CD4-positive, alpha-beta T cell treated with Interleukin-4 for 1 hour (primary cell): ENCODE data around the gene FABP3.
A peak's percentile ranks its signal among the peaks of the same experiment; 100 is the strongest.

ENCODE experiments used
- DNase-seq, 2 donors: peaks; one replicate each; pipeline ENCODE4 v3.0.0-alpha.2; 2020 to 2022

The FABP3 gene

DNA sequence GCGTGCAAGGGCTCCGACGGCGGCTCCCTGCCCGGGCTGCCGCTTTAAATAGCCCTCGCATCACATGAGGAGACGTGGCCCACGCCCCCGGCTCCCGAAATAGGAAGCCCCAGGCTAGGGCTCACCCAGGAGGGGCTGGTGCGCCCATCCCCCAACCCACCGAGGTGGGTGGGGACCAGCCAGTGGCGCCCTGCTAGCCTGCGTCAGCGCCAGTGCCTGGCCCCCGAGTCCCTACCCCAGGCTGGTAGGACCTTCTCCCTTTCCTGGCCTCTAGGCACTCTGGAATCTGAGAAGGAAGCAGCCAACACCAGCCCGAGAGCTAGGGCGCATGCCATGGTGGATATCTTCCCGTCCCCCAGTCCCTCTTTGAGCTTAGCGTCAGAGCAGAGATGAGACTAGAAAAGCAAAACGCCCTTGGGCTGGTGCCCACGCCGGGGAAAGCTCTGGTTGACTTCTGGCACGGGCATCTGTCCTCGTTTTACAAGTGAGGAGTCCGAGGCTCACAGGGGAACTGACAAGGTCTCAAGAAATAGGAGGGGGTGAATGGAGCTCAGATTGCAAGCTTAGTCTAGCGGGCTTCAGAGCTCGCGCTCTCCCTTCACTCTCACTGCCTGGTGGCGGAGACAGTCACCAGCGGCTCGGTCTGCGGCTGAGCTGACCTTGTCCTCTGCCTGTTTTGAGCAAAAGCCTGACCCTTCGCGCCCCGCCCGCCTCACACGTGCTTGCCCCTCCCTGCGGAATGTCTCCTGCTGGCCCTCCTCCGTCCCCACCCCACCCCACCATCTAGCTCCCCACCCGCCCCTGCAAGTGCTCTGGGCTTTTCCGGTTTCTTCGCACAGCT, at the start of gene FABP3:
FABP3 (minus strand) TSS at position 21 of the 841 bp plus-strand sequence. CDS start 62 bp downstream, outside the sequence.
- DNase-seq, result no peak

DNA sequence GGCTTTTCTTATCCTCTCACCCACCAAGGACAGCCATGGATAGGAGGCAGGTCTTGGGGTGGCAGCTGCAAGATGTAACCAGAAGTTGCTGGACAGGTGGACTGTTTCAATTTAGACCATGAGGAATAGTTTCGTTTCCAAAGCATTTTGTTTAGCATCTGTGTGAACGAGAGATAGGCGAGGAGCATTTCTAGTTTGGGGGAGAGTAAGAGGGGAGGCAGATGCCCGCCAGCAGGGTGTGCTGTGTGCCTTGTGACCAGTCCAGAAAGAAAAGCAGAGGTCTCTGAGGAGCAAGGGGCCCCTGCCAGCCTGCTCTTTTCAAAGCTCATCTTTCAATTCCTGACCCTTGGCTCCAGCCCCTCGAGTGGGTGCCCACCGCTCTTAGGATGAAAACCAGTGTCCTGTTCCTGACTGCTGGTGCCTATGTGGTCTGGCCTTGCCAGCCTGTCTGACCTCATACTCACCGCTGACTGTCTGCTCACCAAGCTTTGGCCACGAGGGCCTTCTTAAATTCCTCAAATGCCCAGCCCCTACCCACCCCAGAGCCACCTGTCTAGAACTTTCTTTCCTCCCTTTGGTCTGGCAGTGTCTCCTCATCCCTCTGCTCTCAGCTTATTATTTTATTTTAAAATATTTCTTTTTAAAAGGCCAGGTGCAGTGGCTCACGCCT, 48.6 kb upstream of the FABP3 start:
- DNase-seq, result no peak

DNA sequence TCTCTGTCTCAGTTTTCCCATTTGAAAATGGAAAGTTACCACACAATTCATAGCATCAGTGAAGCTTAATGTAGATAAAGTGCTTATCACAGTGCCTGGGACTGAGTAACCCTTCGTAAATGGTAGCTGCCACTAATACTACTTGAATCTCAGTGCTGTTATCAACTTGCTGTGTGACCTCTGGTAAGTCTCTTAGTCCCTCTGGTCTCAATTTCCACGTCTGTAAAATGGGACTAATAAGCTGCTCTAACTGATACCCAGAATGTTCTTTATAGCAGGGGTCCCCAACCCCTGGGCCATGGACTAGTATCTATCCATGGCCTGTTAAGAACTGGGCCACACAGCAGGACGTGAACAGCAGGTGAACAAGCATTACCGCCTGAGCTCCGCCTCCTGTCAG, 47.8 kb upstream of the FABP3 start:
- no peak for DNase-seq

DNA sequence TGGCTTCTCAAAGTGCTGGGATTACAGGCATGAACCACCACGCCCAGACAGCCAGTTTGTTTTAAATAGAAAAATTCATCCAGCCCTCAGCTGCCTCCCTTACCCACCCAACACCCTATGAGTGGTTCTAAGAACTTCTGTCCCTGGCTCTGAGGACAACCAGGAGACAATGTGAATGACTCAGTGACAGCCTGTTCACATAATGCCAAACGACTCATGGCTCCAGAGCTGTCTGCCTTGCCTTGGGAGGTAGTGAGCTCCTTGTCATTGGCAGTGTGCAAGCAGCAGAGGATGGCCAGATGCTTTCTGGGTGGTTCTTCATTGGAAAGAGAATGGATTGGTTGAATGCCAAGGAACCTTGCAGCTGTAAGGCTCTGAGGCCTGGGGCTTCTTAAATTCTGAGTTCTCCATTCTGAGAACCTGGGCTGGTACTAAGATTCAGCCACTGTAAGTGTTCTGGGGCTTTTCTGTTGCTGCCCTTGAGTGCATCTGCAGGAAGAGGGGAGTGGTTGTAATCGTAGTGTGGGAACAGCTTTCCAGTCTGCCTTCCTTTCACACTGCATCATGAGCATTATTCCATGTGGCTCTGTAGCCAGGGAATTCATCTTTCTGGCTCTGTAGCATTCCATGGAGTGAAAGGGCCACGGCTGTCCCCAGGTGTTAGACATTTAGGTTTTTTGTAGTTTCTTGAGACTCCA, 45.9 kb upstream of the FABP3 start:
- no peak for DNase-seq

DNA sequence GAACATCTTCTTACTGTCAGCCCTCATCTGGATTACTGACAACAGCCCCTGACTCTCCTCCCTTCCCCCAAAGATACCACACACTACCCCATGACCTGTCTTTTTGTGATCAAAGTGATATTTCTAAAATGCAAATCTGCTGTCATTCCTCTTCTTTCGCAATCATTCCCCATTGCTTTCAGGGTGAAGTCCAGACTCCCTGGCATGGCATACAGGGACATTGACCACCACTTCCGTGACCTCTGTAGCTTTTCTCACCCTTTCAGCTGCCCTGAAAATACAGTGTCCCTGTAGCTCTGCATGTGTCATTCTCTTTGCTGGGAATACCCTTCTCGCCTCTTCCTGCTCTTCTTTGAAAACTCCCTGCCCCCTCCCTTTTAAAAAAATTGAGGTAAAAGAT, 44.3 kb upstream of the FABP3 start:
- no peak for DNase-seq

DNA sequence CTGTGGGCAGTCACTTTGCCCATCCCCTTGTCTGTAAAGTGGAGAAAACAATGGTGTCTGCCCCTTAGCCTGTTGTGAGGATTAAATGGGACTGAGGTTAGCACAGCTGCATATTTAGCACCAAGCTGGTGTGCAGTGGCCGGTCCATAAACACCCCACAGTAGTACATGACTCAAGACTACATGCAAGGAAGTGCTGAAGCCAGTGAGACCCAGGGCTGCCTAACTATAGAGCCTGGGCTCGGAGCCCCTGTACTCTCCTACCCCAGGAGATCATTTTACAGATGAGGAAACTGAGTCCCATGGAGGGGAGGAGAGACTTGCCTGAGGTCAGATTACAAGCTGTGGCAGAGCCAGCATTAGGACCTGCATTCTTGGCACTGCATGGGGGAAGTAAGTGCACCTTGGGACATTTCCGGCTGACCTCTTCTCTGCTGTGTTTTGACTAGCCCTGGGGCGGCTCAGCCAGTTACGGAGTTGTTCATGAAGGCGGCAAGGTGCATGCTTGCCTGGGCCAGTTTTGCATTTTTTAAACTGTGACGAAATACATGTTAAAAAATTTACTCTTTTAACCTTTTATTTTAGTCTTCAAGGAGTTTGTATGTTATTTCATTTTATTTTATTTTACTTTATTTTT, 43.3 kb upstream of the FABP3 start:
- DNase-seq, result no peak

DNA sequence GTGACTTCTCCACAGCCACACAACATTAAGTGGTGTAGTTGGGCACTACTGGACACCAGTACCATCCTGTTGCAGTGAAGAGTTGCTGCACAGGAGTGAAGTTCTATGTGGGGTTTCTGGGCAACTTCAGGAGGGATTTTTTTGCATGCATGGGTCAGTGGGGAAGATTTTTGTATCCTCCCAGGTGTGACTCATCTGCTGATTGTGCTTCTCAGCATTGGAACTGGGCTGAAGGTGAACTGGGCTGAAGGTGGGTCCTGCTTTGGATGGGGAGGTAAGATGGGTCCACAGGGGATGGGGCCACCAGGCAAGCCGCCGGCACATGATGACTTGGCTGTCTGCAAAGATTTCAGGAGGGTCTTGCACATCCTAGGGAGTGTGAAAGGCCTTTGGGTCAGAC, 42.8 kb upstream of the FABP3 start:
- DNase-seq, result no peak

DNA sequence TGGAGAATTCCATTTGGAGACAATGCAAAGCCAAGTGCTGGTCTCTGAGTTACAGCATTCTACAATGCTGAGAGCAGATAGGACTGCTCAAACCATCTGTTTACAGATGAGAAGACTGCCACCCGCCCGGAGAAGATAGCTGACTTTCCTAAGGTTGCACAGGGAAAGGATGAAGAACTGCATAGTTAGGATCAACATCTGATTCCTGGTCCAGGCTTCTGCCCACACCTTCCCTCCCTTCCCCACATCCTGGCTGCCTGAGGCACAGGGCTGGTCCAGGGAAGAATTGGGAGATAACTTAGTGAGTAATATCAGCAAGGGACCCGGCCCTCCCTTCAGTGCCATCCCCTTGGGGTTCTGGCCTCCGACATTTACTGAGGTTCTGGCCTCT, 42.1 kb upstream of the FABP3 start:
- DNase-seq, result no peak

DNA sequence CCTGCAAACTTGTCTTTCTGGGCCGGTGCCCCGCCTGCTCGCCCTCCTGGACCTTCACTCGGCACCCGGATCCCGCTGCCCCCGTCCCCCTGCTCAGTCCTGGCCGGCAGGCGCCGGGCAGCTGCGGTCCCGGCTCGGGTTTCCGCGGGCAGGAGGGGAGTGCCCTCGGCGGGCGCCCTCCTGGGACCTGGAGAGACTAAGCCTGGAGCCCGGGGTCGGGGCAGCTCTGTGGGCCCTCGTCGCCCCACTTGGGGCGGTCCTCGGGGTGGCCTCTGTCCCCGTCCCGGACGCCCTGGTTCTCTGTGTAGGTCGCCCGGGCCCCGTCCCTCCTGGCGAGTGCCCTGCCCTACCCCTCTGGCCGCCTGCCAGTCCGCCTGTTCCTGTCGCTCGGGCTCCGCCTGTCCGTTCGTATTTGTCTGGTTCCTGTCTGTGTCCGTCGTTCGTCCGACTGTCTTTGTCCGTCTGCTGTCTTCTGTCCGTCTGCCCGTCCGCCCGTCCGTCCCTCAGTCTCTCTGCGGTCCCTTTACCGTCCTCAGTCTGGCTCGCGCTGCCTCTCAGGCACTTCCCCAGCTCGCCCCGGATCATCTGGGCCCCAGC, 40.6 kb upstream of the FABP3 start:
- peak in 1 of 2 donors; percentile 27 for DNase-seq

DNA sequence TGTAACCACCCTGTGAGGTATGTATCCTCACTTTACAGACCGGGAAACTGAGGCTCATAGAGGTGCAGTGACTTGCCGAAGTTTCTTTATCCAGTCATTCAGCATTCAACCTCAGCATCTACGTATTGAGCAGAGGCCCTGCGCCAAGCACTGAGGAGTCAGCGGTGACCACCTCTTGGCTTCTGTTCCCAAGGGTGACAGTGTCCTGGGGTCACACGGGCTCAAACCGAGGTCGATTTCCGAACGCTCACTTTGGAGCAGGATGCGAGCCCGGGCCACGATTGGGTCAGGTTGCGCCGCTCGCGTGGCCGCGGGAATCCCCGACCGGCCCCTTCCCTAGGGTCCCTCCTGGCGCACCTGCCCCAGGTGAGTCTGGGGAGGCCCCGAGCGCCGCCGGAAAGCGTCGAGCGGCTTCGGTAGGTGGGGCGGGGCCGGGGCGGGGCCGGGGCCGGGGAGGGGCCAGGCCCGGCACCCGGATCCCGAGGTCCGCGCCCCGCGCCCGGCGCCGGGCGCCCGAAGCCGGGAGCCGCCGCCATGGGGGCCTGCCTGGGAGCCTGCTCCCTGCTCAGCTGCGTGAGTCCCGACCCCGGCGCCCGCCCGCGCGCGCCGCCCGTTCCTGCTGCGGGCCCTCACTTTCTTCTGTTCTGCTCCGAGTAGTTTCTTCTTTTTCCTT, 40.0 kb upstream of the FABP3 start, which contains the start of gene SERINC2:
SERINC2 (plus strand) TSS at position 482 of the 673 bp plus-strand sequence; CDS start at position 535, 53 bp downstream.
- DNase-seq, result no peak

DNA sequence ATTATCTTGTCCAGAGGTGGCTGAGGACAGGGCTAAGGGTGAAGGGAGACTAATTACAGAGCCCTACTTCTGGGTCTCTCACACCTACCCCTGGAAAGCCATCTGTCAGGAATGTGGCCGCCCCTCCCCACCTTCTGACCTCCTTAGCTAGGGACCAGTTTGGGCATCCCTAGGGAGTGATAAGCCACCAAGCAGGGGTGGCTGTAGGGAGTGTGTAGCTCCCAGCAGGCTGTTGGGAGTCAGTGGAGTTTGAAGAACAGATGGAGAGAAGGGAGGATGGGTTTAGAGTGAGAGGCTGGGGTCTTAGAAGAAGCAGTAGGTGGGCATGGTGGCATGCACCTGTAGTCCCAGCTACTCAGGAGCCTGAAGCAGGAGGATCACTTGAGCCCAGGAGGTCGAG, 39.3 kb upstream of the FABP3 start:
- no peak for DNase-seq

DNA sequence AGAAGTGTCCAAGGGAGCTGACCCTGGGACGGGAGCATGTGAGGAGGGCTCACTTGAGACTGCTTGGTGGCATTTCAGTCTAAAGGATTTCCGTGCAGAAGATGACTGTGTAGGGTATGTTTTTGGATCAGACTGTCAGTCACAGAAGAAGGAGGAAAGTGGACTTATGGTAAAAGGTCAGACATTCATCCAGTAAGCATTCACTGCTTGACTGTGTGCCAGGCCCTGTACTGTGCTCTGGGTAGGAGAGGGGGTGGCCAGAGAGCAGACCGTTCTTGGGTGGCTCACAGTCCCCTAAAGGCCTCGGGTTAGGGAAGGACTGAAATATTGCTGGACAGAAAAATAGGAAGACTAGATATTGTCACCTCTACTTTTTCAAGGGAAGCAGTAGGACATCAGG, 38.0 kb upstream of the FABP3 start:
- DNase-seq, result no peak

DNA sequence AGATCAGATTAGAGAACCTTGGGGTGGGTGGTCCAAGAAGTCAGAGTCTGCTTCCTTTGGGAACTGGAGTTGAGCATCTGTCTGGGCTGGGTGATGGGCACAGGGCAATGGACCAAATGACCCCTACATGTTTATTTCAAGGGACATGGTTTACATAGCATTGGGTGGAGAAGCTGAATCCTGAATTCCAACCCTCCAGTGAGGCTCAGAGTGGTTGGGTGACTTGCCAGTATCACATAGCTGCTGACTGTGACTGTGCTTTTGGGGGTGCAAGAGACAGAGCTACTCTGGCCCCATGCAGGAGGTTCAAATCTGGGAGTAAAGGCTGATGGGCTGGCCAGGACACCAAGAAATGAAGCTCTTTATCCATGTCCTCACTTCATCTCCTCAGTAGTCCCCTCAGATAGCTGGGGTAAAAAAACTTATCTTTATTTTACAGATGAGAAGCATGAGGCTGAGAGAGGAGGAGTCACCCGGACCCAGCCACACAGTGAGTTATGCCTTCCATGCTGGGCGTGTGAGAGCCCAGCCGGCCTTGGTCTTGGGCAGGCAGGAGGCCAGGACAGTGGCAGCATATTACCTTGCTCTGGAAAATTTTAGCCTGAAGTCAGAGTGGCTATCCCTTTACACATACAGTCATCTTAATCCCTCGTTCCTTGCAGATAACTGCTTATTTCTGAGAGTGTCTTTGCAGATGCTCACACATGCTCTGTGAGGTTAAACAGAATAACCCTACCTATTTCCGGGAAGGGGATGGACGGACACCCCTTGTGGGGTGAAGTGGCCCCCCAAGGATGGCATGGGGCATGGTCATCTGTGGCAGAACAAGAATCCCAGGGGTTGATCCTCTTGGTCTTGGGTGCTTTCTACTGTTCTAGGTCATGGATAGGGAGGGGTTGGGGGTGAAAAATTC, 37.3 kb upstream of the FABP3 start:
- DNase-seq, result no peak

DNA sequence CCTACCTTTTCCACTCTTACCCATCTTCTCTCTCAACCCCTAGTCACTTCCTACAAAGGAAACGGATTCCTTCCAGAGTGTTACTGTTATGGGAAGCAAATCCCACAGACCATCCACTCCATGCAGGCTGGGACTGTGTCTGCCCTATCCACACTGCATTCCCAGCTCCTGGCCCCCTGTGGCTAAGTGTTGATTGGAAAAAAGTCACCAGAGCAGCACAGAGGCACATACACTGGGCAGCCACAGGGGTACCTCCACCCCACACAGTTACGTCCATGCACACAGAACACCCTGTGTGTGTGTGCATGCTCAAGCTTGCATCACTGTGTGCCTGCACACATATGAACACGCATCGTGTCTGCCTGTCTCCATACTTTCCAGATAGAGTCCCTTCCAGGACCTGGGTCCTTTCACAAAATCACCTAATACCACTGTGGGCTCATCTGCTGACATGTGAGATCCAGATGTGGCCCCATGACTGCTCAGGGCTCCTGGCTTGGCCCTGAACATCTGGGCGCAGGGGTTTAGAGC, 36.0 kb upstream of the FABP3 start:
- DNase-seq, result no peak

DNA sequence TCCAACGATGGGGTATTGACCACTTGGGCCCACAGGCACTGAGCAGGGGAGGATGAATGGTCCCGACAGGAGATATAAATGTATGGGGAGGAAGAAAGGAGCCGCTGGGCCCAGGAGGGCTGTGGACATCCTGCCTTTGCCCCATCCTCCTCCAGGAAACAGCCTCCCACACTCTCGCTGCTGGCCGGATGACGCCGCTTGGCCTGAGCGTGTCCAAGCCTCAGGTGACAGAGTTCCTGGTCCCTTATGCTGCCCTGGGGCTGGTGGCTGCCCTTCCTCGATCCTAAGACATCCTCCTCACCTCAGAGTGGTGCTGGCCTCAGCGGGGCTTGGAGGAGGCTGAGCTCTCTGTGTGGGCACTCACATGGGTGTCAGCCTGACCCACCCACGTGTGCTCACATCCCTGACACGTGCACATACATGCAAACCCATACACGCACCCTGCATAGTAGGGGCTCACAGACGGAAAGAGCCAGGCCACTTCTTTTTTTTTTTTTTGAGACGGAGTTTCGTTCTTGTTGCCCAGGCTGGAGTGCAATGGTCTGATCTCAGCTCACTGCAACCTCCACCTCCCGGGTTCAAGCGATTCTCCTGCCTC, 34.3 kb upstream of the FABP3 start:
- DNase-seq, result no peak

DNA sequence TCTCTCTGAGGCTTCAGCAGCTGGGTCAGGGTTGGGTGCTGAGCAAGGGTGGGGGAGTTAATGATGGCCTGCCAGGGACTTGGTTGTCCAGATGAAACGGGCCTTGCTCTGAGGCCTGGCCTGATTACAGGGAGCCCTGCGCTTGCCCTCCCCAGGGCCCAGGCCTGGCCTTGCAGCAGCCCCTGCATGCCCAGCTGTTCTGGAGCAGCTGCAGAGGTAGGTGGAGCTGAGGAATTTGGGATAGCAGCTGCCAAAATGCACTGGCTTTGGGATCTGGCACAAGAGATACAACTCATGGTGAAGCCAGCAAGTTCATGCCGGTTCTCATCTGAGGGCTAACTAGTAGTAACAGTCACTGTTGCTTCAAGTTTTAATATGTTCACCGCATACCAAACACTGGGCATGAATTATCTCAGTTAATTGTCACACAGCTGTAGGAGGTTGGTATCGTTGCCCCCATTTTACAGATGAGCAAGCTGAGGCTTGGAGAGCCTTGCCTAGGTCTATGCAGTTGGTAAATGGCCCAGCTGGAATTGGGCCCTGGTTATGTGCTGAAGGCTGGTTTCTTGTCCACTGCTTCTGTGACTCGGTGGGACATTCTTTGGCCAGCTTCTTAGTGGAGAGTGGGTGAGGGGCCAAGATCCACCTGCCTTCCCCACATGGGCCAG, 32.8 kb upstream of the FABP3 start:
- DNase-seq, result no peak

DNA sequence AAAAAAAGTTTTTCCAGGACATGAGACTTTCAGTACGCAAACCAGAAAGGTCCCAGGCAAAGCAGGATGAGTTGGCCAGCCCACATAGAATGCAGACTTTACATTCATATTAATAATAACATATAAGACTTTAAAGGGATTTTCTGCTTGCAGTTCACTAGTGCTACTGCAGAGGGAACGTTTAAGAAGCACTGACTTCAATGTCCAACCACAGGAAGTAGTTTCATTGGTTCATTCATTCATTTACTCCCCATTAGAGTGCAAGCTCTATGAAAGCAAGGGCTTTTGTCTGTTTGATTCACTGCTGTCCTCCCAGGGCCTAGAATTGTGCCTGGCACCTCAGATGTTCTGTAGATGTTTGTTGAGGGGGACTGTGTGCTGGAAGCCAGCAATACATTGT, 28.4 kb upstream of the FABP3 start:
- DNase-seq, result no peak

DNA sequence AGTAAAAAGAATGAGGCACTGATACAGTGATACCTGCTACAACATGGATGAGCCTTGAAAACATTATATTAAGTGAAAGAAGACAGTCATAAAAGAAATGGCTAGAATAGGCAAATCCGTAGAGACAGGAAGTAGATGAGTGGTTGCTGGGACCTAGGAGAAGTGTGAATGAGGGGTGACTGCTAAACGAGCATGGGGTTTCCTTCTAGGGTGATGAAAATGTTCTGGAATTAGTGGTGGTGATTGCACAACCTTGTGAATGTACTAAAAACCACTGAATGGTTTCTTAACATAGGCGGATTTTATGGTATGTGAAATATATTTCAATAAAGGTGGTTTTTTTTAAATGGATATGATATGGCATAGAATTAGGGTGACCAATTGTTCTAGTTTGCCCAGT, 27.5 kb upstream of the FABP3 start:
- no peak for DNase-seq

DNA sequence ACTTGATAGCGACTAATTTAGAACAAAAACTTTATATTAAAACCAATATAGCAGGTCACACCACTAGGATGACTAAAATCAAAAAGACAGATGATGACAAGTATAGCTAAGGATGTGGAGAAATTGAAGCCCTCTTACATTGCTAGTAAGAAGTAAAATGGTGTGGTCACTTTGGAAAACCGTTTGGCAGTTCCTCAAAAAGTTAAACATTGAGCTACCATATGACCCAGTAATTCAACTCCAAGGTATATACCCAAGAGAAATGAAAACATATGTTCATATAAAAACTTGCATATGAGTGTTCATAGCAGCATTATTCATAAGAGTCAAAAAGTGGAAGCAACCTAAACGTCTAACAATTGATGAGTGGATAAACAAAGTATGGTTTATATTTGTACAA, 27.1 kb upstream of the FABP3 start:
- DNase-seq, result no peak

DNA sequence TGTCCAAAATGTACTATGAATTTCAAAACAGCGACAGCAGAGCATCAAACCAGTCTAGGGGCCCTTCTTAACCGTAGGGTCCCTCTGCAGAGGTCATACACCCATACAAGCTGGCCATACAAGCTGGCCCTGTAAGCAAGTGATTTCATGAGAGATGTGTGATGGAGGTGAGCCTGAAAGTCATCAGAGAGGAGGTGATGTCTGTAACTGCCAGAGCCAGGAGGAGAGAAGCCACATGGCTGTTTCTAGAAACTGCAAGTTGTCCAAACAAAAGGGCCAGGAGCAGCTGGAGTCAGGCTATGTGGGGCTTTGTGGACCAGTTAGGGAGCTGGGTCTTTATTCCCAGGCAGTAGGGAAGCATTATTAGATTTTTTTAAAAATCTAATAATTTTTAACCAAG, 25.4 kb upstream of the FABP3 start:
- DNase-seq, result no peak
